HG03460 (cell line): Measurements from ENCODE around the gene NAT14.
"Not testable (repeated sequence)": the region's sequence is repeated elsewhere in the genome, so short reads cannot be mapped to it uniquely, and the experiment has no call there.

Source experiments
- ATAC-seq: cut with Tn5 transposase; IDR thresholded peaks from one replicate; pipeline ENCODE4 v1.9.1; 2021; ENCODE audit not compliant: unreplicated experiment

The NAT14 gene

GRCh38 chr19:55484593-55485438, at the start of gene NAT14:
TSS of gene NAT14 (plus strand) at chr19:55485188. CDS start at chr19:55485709, 521 bp downstream.
- no peak for ATAC-seq

- ATAC-seq, result no peak
These were observed 48.1 kb upstream of the NAT14 start for GRCh38 chr19:55436847-55437246.

GRCh38 chr19:55437410-55437809, 47.6 kb upstream of the NAT14 start:
- ATAC-seq, result no peak

- no peak for ATAC-seq
These were observed 45.9 kb upstream of the NAT14 start for GRCh38 chr19:55439052-55439451.

GRCh38 chr19:55440411-55441105, 44.4 kb upstream of the NAT14 start:
- ATAC-seq, result no peak

- no peak for ATAC-seq
These were observed 43.7 kb upstream of the NAT14 start for GRCh38 chr19:55441319-55441691.

- no peak for ATAC-seq
These were observed 43.2 kb upstream of the NAT14 start for GRCh38 chr19:55441692-55442321.

GRCh38 chr19:55442372-55442961, 42.5 kb upstream of the NAT14 start:
- no peak for ATAC-seq

GRCh38 chr19:55443045-55443823, 41.8 kb upstream of the NAT14 start, which contains the start of gene SHISA7:
TSS of gene SHISA7 (minus strand) at chr19:55443300. CDS start at chr19:55442863, 437 bp downstream.
- no peak for ATAC-seq

GRCh38 chr19:55443824-55444480, 41.0 kb upstream of the NAT14 start:
- ATAC-seq, result no peak

- no peak for ATAC-seq
These were observed 40.3 kb upstream of the NAT14 start for GRCh38 chr19:55444646-55445045.

GRCh38 chr19:55446060-55446459, 38.9 kb upstream of the NAT14 start:
- ATAC-seq, result no peak

- ATAC-seq, result no peak
These were observed 37.4 kb upstream of the NAT14 start for GRCh38 chr19:55447421-55448174.

GRCh38 chr19:55448175-55448490, 36.9 kb upstream of the NAT14 start:
- not testable (repeated sequence) for ATAC-seq

GRCh38 chr19:55449469-55449868, 35.5 kb upstream of the NAT14 start:
- ATAC-seq, result no peak

- ATAC-seq, result no peak
These were observed 33.6 kb upstream of the NAT14 start for GRCh38 chr19:55451163-55451964.

GRCh38 chr19:55451965-55452748, 32.8 kb upstream of the NAT14 start:
- no peak for ATAC-seq
